Measurements from ENCODE around the gene C1orf74. TPM values are rescaled to one million over a fixed set of nuclear protein-coding genes. Genes with fewer than 3 reads are reported as not detected.

C1orf74 gene
- total and polyA plus RNA-seq, 2 donors (not counting 3 experiments of a cell fraction or from before 2014, with no cell fraction given): 2.4 to 3.0 TPM

- BruUV-seq (replicated peaks): no TSS peak
Observed at GRCh38 chr1:209767706-209768105, 16.7 kb downstream of the C1orf74 start.

More at GRCh38 chr1:209767706-209768105, 16.7 kb downstream of the C1orf74 start:
- no peak for FAIRE-seq
- Histone ChIP-seq H3K9me3 (replicated peaks; ENCODE audit: control insufficient read depth, insufficient read depth, low read length) (no peaks in the 10 kb centered on the region), H3K27me3 (ENCODE audit: control insufficient read depth in 2 of 2, insufficient read depth in 2 of 2, low read length in 2 of 2) (no peaks in the 10 kb centered on the region), H3K9me1 (replicated peaks; ENCODE audit: control insufficient read depth, extremely low read depth, insufficient read depth, low read length) (no peaks in the 10 kb centered on the region), H4K20me1 (replicated peaks; ENCODE audit: control insufficient read depth, extremely low read depth, insufficient read depth, low read length) (no peaks in the 10 kb centered on the region), H3K36me3 (ENCODE audit: control insufficient read depth in 2 of 2, extremely low read depth in 1 of 2, insufficient read depth in 2 of 2, low read length in 2 of 2) (no peaks in the 10 kb centered on the region), H3K4me3 (replicated peaks in 1 of 3; ENCODE audit: insufficient read depth in 1 of 3, low read depth in 1 of 3, low read length in 3 of 3) (no peak overlapping the region), H3K4me1 (ENCODE audit: control insufficient read depth, extremely low read depth, insufficient read depth, low read length) (peaks cover 18% of the 10 kb centered on the region), H3K9ac (replicated peaks; ENCODE audit: extremely low read depth, insufficient read depth, low read length) (no peak overlapping the region), H3K79me2 (ENCODE audit: control insufficient read depth, insufficient read depth, low read length) (no peaks in the 10 kb centered on the region), H3K4me2 (ENCODE audit: insufficient read depth, low read length) (no peak overlapping the region), H3K27ac (ENCODE audit: insufficient read depth, low read depth, low read length) (no peak overlapping the region), H2AFZ (ENCODE audit: low read depth, low read length) (no peak overlapping the region)
- DNase-seq (ENCODE audit: low read depth, low spot score): no peak
- dilution Hi-C loops (cut with MboI; ENCODE audit: extremely low pct_ligation_motif_present, low sequenced_read_pairs): no loop called here
- POLR2A ChIA-PET: no interaction called here
- intact Hi-C loops (cut with micrococcal nuclease): loop anchor here (2.0 kb wide), 1 partner anchor 33 kb away; no protein-coding TSS in a partner anchor
- TF ChIP-seq MAX (IDR thresholded peaks at IDR 0.05; ENCODE audit: insufficient read depth, insufficient read length) (no peak), CTCF (IDR thresholded peaks at IDR 0.05; ENCODE audit: extremely low read depth in 1 of 2, insufficient read depth in 1 of 2, low read depth in 1 of 2, low read length in 2 of 2) (no peak), MYC (IDR thresholded peaks at IDR 0.05; ENCODE audit: low read depth, low read length) (no peak), EZH2 (IDR thresholded peaks at IDR 0.05; ENCODE audit: borderline replicate concordance, low read depth, low read length, severe bottlenecking) (no peak), POLR2A (IDR thresholded peaks at IDR 0.05; ENCODE audit: low read depth, low read length) (no peak)
- CTCF ChIA-PET: interaction anchor here (2.7 to 4.5 kb wide), 2 partner anchors 20 to 56 kb away, joined by 24 to 33 read pairs; no protein-coding TSS in a partner anchor
